OCI-LY1 (cell line): ENCODE results near the gene SLC9A9.

Experiments used
- EZH2 ChIP-seq: fragments of 200-600 bp; sonication (generic), shearing (Covaris generic); IDR thresholded peaks from 2 replicates; pipeline ENCODE4 v1.8.0; 2017; ENCODE audit warnings: borderline replicate concordance, mixed run types, mild to moderate bottlenecking, antibody characterized with exemption, low read length, moderate library complexity, mixed read lengths
- TF ChIP-seq, protein P1 (sequence below): fragments of 200-600 bp; sonication (generic), shearing (Covaris generic); IDR thresholded peaks from 2 replicates; pipeline ENCODE4 v1.5.1; 2017; ENCODE audit warnings: mild to moderate bottlenecking, antibody characterized with exemption, low read length, moderate library complexity, mixed read lengths

DNA sequence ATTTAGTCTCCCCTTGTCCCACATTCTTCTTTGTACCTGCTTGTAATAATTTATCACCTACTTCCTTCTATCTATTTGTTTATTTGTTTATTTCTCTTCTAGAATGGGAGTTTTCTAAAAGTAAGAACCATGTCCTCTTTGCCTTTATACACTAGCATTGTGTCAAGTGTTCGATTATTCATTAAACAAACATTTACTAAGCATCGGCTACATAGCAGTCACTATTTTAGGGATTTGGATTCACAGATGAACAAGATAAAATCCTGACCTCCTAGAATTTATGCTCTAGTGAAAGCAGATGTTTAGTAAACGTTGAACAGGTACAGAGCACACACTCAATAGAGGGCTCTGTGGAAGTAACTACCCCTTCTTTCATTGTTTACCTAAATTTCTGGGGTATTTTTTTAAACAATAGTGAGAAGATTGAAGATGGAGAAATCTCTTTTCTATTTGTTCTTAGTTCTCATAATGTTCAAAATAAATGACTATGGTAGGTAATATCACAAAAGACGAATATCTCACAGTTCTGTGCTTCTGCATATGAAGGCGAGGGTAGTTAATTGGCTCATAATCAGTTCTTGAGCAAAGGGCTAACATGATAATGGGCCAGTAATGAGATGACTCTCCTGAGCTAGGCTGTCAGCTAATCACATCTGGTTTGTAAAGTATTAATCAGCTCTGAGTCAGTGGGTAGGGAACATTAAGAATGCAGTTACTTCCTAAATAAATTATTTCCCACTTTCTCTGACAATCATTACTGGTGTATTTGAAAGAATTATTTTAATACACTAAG lies 111.9 kb downstream of the SLC9A9 start:
- TF ChIP-seq, protein P1, sequence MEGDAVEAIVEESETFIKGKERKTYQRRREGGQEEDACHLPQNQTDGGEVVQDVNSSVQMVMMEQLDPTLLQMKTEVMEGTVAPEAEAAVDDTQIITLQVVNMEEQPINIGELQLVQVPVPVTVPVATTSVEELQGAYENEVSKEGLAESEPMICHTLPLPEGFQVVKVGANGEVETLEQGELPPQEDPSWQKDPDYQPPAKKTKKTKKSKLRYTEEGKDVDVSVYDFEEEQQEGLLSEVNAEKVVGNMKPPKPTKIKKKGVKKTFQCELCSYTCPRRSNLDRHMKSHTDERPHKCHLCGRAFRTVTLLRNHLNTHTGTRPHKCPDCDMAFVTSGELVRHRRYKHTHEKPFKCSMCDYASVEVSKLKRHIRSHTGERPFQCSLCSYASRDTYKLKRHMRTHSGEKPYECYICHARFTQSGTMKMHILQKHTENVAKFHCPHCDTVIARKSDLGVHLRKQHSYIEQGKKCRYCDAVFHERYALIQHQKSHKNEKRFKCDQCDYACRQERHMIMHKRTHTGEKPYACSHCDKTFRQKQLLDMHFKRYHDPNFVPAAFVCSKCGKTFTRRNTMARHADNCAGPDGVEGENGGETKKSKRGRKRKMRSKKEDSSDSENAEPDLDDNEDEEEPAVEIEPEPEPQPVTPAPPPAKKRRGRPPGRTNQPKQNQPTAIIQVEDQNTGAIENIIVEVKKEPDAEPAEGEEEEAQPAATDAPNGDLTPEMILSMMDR = no peak
- TF ChIP-seq EZH2 = no peak
